ENCODE results near the gene DENND5B.
"Not testable (repeated sequence)": the region's sequence is repeated elsewhere in the genome, so short reads cannot be mapped to it uniquely, and the experiment has no call there.

DENND5B gene

DNA sequence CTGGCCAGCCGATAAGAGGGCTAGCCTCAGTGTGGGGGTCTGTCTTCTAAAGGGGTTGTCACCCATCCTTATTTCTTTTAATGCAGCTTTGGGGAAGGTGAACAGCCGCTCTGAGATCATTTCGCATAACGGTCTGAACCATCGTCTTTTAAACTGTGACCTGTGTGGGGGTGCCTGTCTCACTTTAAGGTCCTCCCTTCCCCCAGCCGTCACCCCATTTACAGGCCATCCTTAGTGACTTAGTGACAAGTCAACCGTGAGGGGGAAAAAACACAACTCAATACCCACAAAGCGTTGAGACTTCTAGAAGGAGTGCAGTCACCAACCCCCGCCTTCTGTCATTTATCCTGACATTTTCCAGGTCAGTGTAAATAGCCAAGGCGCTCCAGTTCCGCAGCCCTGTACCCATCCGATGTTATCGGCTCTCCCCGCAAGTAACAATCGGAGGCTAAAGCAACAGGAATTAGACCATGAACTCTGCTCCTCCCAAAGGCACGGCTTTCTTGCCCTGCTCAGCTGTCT lies 505 bp upstream of the DENND5B start:
- no peak for DNase-seq (ENCODE audit: low read depth)

DNA sequence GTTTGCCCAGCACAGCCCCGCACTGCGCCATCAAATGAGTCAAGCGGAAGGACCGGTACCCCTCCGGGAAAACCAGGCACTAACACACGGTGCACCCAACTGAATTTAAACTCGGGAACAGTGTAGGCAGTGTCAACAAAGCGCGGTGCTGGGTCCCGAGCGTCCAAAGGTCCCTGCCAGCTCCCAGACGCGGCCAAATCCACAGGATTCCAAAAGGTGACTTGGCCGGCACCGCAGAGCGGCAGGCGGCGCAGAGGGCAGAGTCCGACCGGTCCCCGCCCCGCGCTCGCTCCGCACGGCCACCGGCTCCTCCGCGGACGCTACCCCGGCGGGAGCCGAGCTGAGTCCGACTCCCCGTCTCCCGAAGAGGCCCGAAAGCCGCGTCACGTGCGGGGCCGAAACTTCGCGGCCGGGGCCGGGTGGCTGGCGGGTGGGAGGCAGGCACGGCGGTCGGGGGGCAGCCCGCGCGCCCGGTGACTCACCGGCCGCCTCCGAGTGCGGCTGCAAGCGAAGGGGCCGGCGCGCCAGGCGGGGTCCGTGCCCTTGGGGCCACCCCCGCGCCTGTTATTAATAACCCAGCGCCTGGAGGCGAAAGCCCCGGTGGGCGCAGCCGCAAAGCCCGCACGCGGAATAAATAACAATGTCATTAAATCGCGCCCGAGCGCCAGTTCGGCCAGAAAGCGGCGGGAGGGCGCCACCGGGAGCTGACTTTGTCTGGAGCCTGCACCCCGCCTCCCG lies 863 bp downstream of the DENND5B start:
- DNase-seq (ENCODE audit: low read depth): no peak

DNA sequence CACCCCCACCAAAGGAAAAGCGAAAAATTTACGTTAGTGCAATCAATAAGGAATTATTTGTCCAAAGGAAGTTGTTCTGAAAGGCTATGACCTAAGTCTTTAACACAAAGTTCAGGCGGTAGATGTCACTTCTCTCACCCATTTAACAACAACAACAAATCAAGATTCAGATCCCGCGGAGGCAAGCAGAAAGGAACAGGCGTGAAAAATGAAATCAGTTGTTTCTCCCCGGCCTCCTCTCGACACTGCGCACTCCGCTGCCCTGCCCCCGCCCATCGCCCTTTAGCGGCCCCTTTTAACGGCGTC lies 1.4 kb downstream of the DENND5B start:
- DNase-seq (ENCODE audit: low read depth): no peak

DNA sequence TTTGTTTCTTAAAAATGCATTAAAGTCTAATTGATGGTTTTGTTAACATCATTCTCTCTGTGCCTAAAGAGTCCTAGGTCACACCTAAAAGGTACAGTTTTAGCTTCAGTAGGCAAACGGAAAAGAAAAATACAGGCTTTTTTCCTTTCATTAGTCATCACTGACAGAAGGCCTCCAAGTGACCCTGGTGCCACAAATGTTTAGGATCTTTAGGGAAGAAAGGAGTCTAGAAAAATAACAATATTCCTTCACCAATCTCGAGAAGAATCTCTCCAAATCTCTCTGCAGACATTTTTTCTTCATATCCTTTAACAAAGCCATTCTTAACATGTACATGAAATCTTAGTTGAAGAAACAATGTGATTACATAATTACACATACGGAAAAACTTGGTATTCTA lies 2.0 kb downstream of the DENND5B start:
- no peak for DNase-seq (ENCODE audit: low read depth)

DNA sequence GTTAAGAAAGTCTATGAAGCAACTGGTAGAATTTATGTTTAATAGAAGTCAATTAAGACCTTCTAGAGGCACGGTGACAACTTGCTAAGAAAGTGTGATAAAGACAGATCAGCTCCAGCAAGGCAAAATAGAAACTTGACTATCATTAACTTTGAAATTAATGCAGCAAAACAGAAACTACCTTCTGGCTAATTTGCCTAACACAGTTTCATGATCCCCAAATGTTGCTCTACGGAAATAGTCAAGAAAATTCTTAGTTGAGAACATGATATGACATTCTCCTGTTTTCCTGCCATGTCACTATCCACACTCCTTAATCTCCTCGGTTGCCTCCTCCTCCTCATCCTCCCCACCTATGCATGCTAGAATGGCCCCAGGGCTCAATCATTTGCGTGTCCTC lies 4.2 kb downstream of the DENND5B start:
- no peak for DNase-seq (ENCODE audit: low read depth)

DNA sequence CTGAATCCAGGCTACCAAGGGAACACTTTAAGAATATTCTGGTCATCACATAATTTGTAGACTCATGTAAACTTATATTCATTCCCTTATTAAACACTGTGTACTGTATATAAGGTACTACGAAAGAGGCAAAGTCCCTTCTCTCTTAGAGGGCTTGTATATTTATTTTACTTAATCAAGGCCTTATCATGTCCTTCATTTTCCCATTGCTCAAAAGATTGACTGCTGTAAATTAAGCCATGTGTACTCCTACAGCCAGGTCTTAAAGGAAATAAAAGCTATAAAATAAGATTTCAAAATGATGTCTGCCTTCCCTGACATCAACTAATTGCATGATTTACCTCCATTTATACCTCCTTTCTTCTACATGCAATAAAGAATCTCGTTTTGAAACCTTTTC lies 5.0 kb downstream of the DENND5B start:
- no peak for DNase-seq (ENCODE audit: low read depth)

DNA sequence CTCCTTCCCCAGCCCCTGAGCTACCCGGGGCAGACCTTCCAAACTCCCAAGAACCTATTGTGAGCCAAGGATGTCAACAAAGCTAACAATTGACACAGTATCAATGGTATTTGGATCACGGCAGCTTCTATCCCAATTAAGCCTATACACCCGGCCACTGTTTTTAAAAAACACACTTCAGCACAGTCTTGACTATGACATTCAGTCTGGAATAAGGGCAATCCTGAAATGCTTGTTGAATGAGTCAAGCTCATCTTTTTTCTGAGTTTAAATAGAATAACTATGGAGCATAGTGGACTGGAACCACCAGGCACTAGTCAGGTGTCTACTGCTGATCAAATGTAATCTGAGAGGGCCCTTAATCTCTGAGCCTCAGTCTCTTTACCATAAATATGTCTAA lies 5.7 kb downstream of the DENND5B start:
- no peak for DNase-seq (ENCODE audit: low read depth)

DNA sequence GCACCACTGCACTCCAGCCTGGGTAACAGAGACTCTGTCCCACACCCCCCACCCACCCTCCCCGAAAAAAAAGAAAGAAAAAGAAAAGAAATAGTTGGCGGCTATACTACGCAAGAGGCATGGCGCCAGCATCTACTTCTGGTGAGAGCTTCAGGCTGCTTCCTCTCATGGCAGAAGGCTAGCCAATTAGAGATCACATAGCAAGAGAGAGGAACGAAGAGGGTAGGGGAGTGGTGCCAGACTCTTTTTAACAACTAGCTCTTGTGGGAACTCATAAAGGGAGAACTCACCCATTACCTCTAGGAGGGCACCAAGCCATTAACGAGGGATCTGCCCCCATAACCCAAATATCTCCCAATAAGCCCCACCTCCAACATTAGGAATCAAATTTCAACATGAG lies 6.2 kb downstream of the DENND5B start:
- no peak for DNase-seq (ENCODE audit: low read depth)

DNA sequence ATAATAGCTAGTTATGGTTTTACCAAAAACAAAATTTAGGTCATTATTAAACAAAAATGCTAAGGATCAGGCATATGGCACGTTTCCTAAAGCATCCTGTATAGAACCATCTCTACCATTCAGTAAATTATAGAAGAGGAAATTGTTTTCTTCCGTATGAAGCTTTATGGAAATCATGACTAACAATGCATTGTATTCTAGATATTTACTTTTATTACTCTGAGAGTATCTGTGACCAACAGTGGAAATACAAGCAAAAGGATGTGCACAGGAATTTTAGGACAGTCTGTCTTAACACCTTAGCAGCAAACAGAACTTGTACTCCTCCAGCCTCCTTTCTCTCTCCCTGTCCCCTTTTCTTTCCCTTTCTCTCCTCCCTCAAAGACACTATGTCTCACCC lies 7.1 kb downstream of the DENND5B start:
- DNase-seq (ENCODE audit: low read depth): no peak

DNA sequence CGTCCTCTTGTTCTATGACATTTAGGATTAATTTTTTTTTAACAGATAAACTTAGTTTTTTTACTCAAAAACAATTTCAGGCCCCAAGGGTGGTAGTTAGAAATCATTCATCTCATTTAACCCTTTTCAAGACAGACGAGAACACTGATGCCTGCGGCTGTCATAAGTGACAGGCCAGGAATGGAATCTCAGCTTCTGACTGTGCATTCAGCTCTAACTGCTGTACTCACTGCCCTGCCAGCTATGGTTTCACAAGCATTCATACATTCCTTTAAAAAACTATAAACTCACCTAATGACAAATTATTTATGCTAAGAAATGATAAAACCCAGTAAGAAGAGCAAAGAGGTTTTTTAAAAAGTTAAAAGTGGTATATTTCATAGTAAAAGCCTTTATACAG lies 8.8 kb downstream of the DENND5B start:
- no peak for DNase-seq (ENCODE audit: low read depth)

DNA sequence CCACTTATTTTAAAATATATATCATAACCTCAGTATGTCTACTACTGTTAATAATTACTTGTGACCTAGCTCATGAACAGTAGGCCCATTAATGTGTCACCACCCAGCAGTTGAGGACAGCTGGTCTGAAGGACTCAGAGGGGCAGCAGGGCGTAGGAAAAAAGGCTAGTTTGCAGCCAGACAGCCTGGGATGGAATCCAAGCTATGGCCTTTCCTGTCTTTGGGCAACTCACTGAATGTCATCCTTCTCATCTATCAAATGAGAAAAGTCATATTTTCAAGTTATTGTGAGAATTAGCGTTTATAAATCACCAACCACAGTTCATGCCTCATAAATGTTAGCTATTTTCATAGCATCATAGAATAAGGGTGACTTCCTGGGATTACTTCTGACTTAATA lies 12.3 kb downstream of the DENND5B start:
- no peak for DNase-seq (ENCODE audit: low read depth)

DNA sequence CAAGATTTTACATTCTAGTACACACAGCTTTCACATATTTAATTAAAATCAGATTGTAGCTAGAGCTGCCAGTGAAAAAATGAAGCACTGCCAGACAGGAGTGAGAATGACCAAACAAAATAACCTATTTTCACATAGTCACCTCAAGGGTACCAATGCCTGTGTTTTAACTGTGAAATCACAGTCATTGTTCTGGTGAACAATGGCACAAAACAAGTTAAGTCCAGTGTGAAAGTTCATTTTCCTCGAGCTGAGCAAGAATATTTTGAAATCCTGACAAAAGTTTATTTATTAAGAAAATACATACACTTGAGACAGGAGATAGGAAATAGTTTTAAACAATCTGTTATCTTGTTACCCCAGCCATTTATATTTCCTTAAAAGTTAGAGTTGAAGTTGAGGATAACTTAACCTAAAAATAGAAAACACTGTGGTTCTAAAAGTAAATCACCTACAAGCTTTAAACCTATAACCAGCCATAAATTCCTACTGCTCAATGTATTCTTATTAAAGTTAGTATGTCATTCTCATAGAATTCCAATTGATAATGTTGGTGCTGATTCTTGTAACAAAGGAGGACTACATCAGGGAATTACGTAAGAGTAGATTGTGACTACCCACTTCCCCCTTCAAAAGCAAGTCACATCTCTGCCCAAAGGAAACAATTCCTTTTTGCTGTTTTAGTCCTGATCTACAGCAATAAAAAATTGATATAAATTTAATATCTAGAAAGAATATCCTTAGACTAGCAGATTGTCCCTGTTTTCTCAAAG lies 15.9 kb downstream of the DENND5B start:
- DNase-seq (ENCODE audit: low read depth): no peak

DNA sequence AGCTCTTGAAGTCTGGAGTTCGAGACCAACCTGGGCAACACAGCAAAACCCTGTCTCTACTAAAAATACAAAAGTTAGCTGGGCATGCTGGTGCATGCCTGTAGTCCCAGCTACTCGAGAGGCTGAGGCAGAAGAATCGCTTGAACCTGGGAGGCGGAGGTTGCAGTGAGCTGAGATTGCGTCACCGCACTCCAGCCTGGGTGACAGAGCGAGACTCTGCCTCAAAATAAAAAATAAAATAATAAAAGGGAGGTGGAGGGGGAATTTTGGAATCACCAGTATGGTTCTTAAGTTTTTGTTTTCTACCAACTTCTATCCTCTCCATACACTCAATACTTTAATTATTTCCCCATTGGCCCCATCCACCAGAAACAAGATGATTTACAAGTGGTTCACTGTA lies 16.6 kb downstream of the DENND5B start:
- not testable (repeated sequence) for DNase-seq (ENCODE audit: low read depth)

DNA sequence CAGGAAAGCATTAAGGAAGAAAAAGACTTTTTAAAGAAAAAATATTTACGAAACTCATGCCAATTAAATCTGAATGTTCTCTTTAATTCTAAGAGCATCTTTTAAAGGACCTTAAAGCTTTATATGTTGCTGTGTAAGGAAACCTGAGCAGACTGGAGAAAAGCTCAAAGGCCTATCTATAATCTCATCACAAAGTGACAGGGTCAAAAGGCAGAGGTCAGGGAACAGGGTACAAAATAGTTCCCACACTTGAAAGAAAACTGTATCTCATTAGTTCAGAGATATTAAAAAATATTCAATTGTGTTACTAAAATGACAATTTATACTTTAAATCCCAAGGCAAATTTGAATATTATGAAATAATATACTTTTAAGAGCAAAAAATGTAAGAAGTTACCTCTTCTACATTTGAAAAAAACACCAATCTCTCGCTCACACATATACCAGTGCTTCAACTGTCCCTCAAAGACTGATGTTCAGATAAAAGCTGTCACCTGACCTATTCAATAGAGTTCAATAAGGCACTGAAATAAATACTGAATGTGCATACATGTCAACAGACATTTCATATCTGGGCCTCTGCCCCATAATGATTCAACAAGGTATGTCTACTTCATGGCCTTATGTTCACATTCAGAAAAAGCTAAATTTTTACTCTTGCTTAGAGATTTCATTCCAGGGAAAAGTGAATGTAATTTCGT lies 17.9 kb downstream of the DENND5B start:
- no peak for DNase-seq (ENCODE audit: low read depth)

DNA sequence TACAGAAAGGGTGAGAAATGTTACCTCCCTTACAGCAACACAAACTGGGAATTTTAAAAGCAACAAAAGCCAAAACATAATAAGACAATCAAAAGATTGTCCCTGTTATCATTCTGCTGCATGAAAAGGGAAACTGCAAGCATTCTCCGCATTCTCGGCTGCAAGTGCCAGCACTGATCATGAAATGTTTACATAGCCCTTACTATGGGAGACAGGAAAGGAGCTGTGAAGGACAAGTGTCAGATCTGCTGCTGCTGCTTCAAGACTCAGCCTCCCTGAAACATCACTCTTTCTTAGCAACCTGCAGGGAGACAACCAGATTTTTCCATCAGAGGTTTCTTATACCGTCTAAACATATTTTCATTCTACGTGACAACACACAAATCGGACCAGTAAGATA lies 20.1 kb downstream of the DENND5B start:
- no peak for DNase-seq (ENCODE audit: low read depth)

DNA sequence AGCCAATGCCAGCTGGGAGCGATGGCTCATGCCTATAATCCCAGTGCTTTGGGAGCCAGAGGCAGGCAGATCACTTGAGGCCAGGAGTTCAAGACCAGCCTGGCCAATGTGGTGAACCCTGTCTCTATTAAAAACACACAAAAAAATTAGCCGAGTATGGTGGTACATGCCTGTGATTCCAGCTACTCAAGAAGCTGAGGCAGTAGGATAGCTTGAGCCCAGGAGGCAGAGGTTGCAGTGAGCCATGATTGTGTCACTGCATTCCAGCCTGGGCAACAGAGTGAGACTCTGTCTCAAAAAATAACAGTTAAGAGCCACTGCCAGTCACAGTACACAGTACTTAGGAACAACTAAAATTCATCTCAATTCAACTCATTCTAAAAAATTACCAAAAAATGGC lies 21.4 kb downstream of the DENND5B start:
- not testable (repeated sequence) for DNase-seq (ENCODE audit: low read depth)

DNA sequence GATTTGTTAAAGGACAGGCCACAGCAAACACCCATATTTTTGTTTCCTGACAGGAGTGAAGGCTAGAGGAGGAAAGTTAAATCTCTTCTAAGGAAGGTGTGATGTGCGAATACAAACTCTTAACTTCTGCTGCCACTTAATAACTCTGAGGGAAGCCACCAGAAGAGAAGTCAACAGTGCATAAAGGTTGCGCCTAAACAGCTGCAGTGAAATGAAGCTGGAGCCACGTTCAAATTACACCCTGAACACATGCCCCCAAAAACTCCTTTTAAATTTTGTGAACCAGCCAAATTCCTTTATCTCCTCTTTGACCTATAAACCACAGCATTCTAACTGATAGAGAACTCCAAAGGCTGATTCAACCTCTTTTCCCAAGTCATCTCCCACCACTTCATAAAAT lies 22.4 kb downstream of the DENND5B start:
- no peak for DNase-seq (ENCODE audit: low read depth)

DNA sequence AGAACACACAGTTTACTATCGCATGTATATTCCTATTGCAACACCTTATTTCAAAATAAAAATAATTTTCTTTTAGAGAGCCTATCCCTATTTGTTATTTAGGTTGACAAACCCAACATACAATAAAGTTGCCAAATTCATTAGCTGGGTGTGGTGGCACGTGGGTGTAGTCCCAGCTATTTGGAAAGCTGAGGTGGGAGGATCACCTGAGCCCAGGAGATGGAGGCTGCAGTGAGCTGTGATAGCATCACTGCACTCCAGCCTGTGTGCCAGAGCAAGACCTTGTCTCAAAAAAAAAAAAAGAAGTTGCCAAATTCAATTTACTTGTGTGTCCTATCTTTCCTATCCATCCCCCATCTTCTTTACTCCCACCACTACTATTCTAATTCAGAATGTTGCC lies 23.9 kb downstream of the DENND5B start:
- DNase-seq (ENCODE audit: low read depth): no peak

DNA sequence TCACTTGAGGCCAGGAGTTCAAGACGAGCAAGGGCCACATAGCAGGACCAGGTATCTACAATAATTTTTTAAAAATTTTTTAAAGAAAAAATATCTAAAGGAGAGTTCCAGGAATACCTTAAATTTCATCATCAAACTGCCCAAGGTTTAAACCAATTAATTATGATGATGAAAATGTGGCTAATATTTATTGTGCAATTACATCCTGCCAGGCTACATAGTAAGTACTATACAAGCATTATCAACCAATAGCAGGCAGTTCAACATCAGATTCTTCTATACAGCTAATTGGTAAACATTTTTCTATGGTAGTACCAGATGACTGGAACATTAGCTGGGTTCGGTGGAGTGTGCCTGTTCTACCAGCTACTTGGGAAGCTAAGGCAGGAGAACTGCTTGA lies 24.4 kb downstream of the DENND5B start:
- DNase-seq (ENCODE audit: low read depth): no peak

DNA sequence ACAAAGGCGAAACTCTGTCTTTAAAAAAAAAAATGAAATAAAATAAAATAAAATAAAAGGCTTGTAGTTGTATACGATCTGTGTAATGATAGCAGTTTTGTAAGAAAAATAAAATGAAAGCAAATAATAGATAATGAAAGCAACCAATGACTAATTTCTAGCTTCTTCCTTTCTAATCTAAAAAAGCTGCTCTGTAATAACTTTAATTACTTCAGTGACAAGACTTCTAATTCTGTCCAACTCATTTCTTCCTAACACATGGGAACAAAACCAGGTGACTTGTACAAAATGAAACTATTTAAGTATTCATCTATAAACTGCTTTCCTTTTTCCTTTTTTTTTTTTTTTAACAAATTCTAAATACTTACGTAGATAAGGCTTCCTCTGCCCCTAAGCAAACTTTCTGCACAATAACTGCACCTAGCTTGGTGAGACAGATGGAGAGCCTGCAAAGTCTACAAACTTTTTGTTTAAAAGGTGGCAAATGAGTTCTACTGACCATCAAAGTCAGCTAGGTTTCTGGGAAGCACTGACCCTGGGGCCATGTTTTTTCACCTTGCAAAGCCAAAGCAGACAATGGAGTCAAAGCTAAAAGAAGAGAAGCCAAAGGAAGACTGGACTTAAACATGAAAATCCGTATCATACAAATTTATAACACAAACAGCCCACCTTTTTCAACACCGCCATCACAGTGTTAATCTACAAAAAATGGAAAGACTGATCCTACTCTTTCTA lies 28.2 kb downstream of the DENND5B start:
- DNase-seq (ENCODE audit: low read depth): no peak

DNA sequence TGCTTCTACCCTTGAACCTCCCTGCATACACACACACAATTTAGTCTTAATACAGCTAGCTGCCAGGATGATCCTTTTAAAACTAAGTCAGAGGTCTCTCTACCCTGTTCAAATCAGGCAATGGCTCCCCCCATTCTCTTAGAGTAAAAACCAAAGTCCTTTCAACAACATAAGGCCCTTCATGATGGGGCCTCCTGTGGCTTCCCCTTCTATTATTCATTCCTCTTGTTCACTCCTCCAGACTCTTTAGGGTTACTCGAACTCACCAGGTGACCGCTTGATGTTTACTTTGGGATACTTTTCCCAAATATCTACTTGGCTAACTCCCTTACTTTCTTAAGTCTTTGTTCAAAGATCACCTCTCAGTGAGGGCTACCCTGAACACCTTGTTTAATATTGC lies 30.4 kb downstream of the DENND5B start:
- DNase-seq (ENCODE audit: low read depth): no peak

DNA sequence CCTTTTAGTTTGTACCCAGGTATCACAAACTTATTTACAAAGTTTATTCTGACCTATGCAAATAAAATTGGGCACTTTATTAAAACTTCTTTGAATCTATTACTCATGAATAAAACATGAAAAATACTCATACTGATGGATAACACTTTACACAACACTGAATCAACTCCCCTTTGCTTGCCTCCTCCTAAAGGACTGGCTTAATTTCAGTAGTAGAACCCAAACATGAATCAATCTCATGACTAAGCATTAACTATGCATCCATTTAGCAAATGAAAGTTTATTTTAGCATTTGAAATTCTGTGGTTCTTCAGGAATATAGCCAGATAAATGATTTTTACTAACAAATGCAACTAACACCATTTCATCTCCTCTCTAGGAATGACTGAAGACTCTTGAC lies 32.4 kb downstream of the DENND5B start:
- DNase-seq (ENCODE audit: low read depth): no peak
